HCT116 (cell line): Measurements from ENCODE around the gene RHBDD1. TPM values are rescaled to one million over a fixed set of nuclear protein-coding genes. Genes with fewer than 3 reads are reported as not detected.

Source experiments
- ATAC-seq: fragments of 200-7000 bp; cut with Tn5 transposase; 2 replicates; pipeline ENCODE4 v1.9.1; 2020; ENCODE audit warnings: mild to moderate bottlenecking, moderate library complexity
- BruUV-seq: library from RNA; stranded (reverse); fragments of 400-500 nt; replicated peaks from 2 replicates; lab custom pipeline; 2021; lab: Mats Ljungman, UMichigan
- CTCF ChIA-PET: fragments of 300-600 bp; sonication (Branson Sonifier 250); formaldehyde crosslinking; loops from one replicate; lab custom pipeline; 2021; ENCODE audit warnings: antibody characterized with exemption; lab: Charles Lee
- POLR2A ChIA-PET: fragments of 300-600, 350-600 bp; sonication (Branson Sonifier 250); formaldehyde crosslinking; loops from one replicate; lab custom pipeline; 2021; ENCODE audit warnings: antibody characterized with exemption; lab: Charles Lee
- RAD21 ChIA-PET, 2 experiments: fragments of 300-600 bp; sonication (Branson Sonifier 250); formaldehyde crosslinking; loops; one replicate each; lab custom pipeline; 2023; ENCODE audit warnings: low total read pairs in 2 of 2; ENCODE audit not compliant: uncharacterized antibody in 2 of 2, unreplicated experiment in 2 of 2, low non-redundant PET in 1 of 2; lab: Charles Lee
- DNase-seq: peaks from one replicate; pipeline ENCODE4 v3.0.0-alpha.2; 2010; ENCODE audit warnings: low read depth, low spot score
- H2AFZ ChIP-seq: fragments of 200-600 bp; shearing (Covaris generic), sonication (generic); 2 replicates; pipeline ENCODE4 v1.6.1; 2017; ENCODE audit warnings: low read depth, mixed run types, mixed read lengths, antibody characterized with exemption, low read length; ENCODE audit not compliant: poor library complexity, severe bottlenecking
- H3K27ac ChIP-seq: 2 replicates; pipeline ENCODE4 v1.5.1; 2012; ENCODE audit warnings: low read depth, low read length
- H3K27me3 ChIP-seq: fragments of 200-600 bp; sonication (generic); 2 replicates; pipeline ENCODE4 v1.6.1; 2016; ENCODE audit warnings: mixed run types, low read length, mixed read lengths; ENCODE audit not compliant: insufficient read depth
- H3K36me3 ChIP-seq, 2 experiments: fragments of 200-500 bp in 1 of 2; fragments of 200-600 bp in 1 of 2; sonication (Bioruptor generic) in 1 of 2; sonication (generic) in 1 of 2; 2 replicates each; pipeline versions ENCODE4 v1.5.1 to v1.6.1; 2014 to 2016; ENCODE audit warnings: low read length in 2 of 2, inconsistent platforms in 1 of 2, mixed read lengths in 1 of 2, mixed run types in 1 of 2; ENCODE audit not compliant: insufficient read depth in 2 of 2, control insufficient read depth in 1 of 2
- H3K4me1 ChIP-seq, 2 experiments: fragments of 200-600 bp in 1 of 2; sonication (generic) in 1 of 2; 2 replicates each; pipeline versions ENCODE4 v1.5.1 to v1.6.1; 2012 to 2017; ENCODE audit warnings: low read length in 2 of 2, inconsistent platforms in 1 of 2, mild to moderate bottlenecking in 1 of 2, mixed read lengths in 1 of 2, mixed run types in 1 of 2, moderate library complexity in 1 of 2; ENCODE audit not compliant: insufficient read depth in 2 of 2, control insufficient read depth in 1 of 2
- H3K4me2 ChIP-seq: fragments of 200-600 bp; sonication (generic); 2 replicates; pipeline ENCODE4 v1.6.1; 2017; ENCODE audit warnings: mixed run types, low read length, mixed read lengths
- H3K4me3 ChIP-seq, 2 experiments: fragments of 200-600 bp in 1 of 2; sonication (generic) in 1 of 2; replicated peaks in 1 of 2; 2 replicates each; pipeline ENCODE4 v1.5.1; 2011 to 2016; ENCODE audit warnings: low read length in 2 of 2, control low read depth in 1 of 2, low read depth in 1 of 2, mild to moderate bottlenecking in 1 of 2, mixed read lengths in 1 of 2, mixed run types in 1 of 2
- H3K79me2 ChIP-seq: fragments of 200-600 bp; sonication (generic); 2 replicates; pipeline ENCODE4 v1.6.1; 2017; ENCODE audit warnings: mild to moderate bottlenecking, mixed run types, low read length, moderate library complexity, mixed read lengths; ENCODE audit not compliant: insufficient read depth
- H3K9ac ChIP-seq: fragments of 200-600 bp; sonication (generic); 2 replicates; pipeline ENCODE4 v1.6.1; 2016; ENCODE audit warnings: low read length, mixed read lengths
- H3K9me2 ChIP-seq: fragments of 200-600 bp; sonication (generic), shearing (Covaris generic); 2 replicates; pipeline ENCODE4 v1.6.1; 2017; ENCODE audit warnings: mixed run types, mild to moderate bottlenecking, moderate library complexity; ENCODE audit not compliant: insufficient read depth
- H3K9me3 ChIP-seq, 2 experiments: fragments of 200-500 bp in 1 of 2; fragments of 200-600 bp in 1 of 2; sonication (Bioruptor generic) in 1 of 2; sonication (generic) in 1 of 2; 2 replicates each; pipeline ENCODE4 v1.6.1; 2014 to 2017; ENCODE audit warnings: low read length in 2 of 2, mixed read lengths in 2 of 2, inconsistent platforms in 1 of 2, low read depth in 1 of 2, mild to moderate bottlenecking in 1 of 2, mixed run types in 1 of 2, moderate library complexity in 1 of 2; ENCODE audit not compliant: control insufficient read depth in 1 of 2, insufficient read depth in 1 of 2
- H4K20me1 ChIP-seq: fragments of 200-600 bp; sonication (generic), shearing (Covaris generic); 2 replicates; pipeline ENCODE4 v1.6.1; 2017; ENCODE audit warnings: mixed run types, mild to moderate bottlenecking, moderate library complexity; ENCODE audit not compliant: insufficient read depth
- CBX3 ChIP-seq: IDR thresholded peaks from 2 replicates; pipeline ENCODE4 v1.6.1; 2012; ENCODE audit warnings: low read depth
- CEBPB ChIP-seq: IDR thresholded peaks from 2 replicates; pipeline ENCODE4 v1.6.1; 2012; ENCODE audit warnings: low read depth
- ELF1 ChIP-seq: IDR thresholded peaks from 2 replicates; pipeline ENCODE4 v1.6.1; 2012; ENCODE audit warnings: low read depth, borderline replicate concordance
- EZH2phosphoT487 ChIP-seq: fragments of 200-600 bp; IDR thresholded peaks from 2 replicates; pipeline ENCODE4 v1.6.1; 2018; ENCODE audit warnings: antibody characterized with exemption, borderline replicate concordance
- FOSL1 ChIP-seq: IDR thresholded peaks from 2 replicates; pipeline ENCODE4 v1.6.1; 2012; ENCODE audit warnings: low read depth
- SP1 ChIP-seq: IDR thresholded peaks from 2 replicates; pipeline ENCODE4 v1.6.1; 2012; ENCODE audit warnings: low read depth
- SRF ChIP-seq: IDR thresholded peaks from 2 replicates; pipeline ENCODE4 v1.6.1; 2012; ENCODE audit warnings: low read depth
- TCF7L2 ChIP-seq: IDR thresholded peaks from 2 replicates; pipeline ENCODE4 v1.7.0; 2011; ENCODE audit warnings: borderline replicate concordance, inconsistent platforms; ENCODE audit not compliant: insufficient read depth, insufficient read length; ENCODE audit errors: extremely low read depth
- ZNF274 ChIP-seq: fragments of 200-500 bp; sonication (Bioruptor generic); IDR thresholded peaks from 2 replicates; pipeline ENCODE4 v1.6.1; 2014; ENCODE audit warnings: mild to moderate bottlenecking, low read depth, low read length, inconsistent platforms
- intact Hi-C: fragments of 100-400 bp; cut with micrococcal nuclease; formaldehyde crosslinking; loops from 2 replicates; pipeline ENCODE4 v1.10.0; 2022
- total RNA-seq: library from RNA; stranded (reverse); gene quantifications from one replicate; pipeline ENCODE4 v1.2.1, GENCODE V29; 2021; ENCODE audit not compliant: unreplicated experiment
- TF ChIP-seq, protein P1 (sequence below): IDR thresholded peaks from 2 replicates; pipeline ENCODE4 v1.6.1; 2012
- TF ChIP-seq, protein P2 (sequence below): IDR thresholded peaks from 2 replicates; pipeline ENCODE4 v1.6.1; 2011; ENCODE audit warnings: mild to moderate bottlenecking, low read length, moderate library complexity; ENCODE audit not compliant: insufficient replicate concordance; ENCODE audit errors: extremely low read depth
- TF ChIP-seq, protein P3 (sequence below): IDR thresholded peaks from 2 replicates; pipeline ENCODE4 v1.6.1; 2012

The RHBDD1 gene
- total RNA-seq, 1 experiment from 2014 or later, result 73.8 TPM

DNA sequence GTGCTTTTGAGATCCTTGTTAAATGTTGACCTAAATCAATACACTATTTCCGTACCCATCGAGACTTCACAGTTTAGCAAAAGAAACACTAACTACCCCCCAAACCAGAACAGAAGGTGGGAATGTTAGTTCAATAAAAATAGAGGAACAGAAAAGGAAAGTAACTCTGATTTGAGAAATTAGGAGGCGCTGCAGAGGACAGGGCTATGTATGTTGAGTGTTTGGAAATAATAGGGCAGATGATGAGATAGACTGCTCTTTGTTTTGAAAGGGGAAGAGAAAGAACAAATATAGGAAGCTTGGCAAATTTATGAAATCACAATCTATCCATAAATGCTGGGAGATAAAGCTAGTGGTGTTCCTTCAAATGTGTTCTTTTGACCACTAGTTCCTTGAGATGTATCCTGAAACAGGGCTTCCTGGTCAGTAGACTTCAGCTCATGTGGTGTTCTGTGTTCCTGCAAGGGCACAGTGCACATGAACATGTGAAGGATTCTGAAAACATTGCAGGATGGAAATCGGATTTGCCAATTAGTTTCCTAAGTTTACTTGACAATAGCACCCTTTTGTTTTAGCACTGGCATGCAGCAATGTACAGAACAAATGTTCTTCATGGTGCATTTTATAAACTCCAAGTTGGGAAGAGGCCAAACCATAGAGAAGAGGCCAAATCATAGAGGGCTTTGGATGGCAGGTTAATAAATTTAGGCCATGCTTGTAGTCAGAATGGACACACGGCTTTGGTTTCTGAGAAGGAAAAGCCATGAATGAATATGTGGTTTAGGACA lies 39.8 kb downstream of the RHBDD1 start:
- H3K9me3 ChIP-seq, result no peaks in the 10 kb centered on the region
- no peaks in the 10 kb centered on the region for H3K27me3 ChIP-seq
- RAD21 ChIA-PET, result no interaction called here
- DNase-seq, result no peak
- H3K4me3 ChIP-seq, result no peak overlapping the region
- H2AFZ ChIP-seq, result no peak overlapping the region
- no peak overlapping the region for H3K4me2 ChIP-seq
- H3K36me3 ChIP-seq, result peaks cover 0 to 12% of the 10 kb centered on the region in 2 experiments; a peak in 1 of 4 replicates
- BruUV-seq, result no TSS peak
- H3K27ac ChIP-seq, result no peak overlapping the region
- no peaks in the 10 kb centered on the region for H3K9me2 ChIP-seq
- peaks cover 0 to 4% of the 10 kb centered on the region in 2 experiments; a peak in 1 of 4 replicates for H3K4me1 ChIP-seq
- H4K20me1 ChIP-seq, result no peaks in the 10 kb centered on the region
- TF ChIP-seq, protein P1, sequence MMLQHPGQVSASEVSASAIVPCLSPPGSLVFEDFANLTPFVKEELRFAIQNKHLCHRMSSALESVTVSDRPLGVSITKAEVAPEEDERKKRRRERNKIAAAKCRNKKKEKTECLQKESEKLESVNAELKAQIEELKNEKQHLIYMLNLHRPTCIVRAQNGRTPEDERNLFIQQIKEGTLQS, result no peak
- TF ChIP-seq CEBPB (no peak), SRF (no peak), CBX3 (no peak), FOSL1 (no peak)
- TF ChIP-seq, protein P2, sequence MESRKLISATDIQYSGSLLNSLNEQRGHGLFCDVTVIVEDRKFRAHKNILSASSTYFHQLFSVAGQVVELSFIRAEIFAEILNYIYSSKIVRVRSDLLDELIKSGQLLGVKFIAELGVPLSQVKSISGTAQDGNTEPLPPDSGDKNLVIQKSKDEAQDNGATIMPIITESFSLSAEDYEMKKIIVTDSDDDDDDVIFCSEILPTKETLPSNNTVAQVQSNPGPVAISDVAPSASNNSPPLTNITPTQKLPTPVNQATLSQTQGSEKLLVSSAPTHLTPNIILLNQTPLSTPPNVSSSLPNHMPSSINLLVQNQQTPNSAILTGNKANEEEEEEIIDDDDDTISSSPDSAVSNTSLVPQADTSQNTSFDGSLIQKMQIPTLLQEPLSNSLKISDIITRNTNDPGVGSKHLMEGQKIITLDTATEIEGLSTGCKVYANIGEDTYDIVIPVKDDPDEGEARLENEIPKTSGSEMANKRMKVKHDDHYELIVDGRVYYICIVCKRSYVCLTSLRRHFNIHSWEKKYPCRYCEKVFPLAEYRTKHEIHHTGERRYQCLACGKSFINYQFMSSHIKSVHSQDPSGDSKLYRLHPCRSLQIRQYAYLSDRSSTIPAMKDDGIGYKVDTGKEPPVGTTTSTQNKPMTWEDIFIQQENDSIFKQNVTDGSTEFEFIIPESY, result no peak
- no peak overlapping the region for H3K9ac ChIP-seq
- ATAC-seq, result no peak
- CTCF ChIA-PET, result no interaction called here
- intact Hi-C loops, result no loop called here
- no peaks in the 10 kb centered on the region for H3K79me2 ChIP-seq
- POLR2A ChIA-PET, result no interaction called here

DNA sequence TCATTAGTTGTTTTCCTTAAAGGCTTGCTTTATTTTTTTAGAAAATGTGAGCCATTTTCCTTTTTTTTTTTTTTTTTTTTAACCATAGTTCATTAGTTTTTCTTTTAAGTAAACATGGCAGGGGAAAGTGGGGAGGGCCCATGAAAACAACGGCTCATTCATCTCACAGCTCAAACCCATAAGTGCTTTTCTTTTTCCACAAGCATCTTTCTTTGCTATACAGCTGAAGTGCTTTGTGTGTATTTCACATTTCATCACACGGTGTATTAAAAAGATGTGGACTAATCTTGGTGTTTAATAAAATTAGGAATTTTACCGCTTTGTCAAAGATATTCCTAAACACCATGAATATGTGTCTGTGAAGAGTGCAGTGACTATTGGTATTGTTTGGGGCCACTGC lies 41.6 kb downstream of the RHBDD1 start:
- CTCF ChIA-PET, result no interaction called here
- TF ChIP-seq, protein P2, result no peak
- no peak for TF ChIP-seq ZNF274
- TF ChIP-seq EZH2phosphoT487, result no peak
- TF ChIP-seq TCF7L2, result no peak
- no peak for TF ChIP-seq CBX3
- TF ChIP-seq SP1, result no peak
- TF ChIP-seq FOSL1, result no peak
- TF ChIP-seq CEBPB, result no peak
- TF ChIP-seq, protein P3, sequence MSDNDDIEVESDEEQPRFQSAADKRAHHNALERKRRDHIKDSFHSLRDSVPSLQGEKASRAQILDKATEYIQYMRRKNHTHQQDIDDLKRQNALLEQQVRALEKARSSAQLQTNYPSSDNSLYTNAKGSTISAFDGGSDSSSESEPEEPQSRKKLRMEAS, result no peak
- TF ChIP-seq ELF1, result no peak

More for the DNA sequence above, 41.6 kb downstream of the RHBDD1 start:
- Histone ChIP-seq H3K79me2 (no peaks in the 10 kb centered on the region), H2AFZ (no peak overlapping the region), H3K27ac (no peak overlapping the region), H3K9me2 (no peaks in the 10 kb centered on the region), H3K4me1 (peaks cover 0 to 4% of the 10 kb centered on the region in 2 experiments; a peak in 1 of 4 replicates), H4K20me1 (no peaks in the 10 kb centered on the region), H3K4me3 (no peak overlapping the region), H3K9me3 (no peaks in the 10 kb centered on the region), H3K9ac (no peak overlapping the region), H3K36me3 (peaks cover 0 to 15% of the 10 kb centered on the region in 2 experiments; a peak in 1 of 4 replicates), H3K27me3 (no peaks in the 10 kb centered on the region), H3K4me2 (no peak overlapping the region)
- DNase-seq (no peak), ATAC-seq (no peak)
- ChIA-PET RAD21 (no interaction called here), POLR2A (no interaction called here)
- intact Hi-C loops, result no loop called here
- BruUV-seq, result no TSS peak
